ENCODE data around the gene IL15RA. TPM values are rescaled to one million over a fixed set of nuclear protein-coding genes. Genes with fewer than 3 reads are reported as not detected.
A peak's percentile ranks its signal among the peaks of the same experiment; 100 is the strongest.

Gene IL15RA
- total and polyA plus RNA-seq, 4 donors, result 6.6 to 10.7 (median 9.4) TPM

DNA sequence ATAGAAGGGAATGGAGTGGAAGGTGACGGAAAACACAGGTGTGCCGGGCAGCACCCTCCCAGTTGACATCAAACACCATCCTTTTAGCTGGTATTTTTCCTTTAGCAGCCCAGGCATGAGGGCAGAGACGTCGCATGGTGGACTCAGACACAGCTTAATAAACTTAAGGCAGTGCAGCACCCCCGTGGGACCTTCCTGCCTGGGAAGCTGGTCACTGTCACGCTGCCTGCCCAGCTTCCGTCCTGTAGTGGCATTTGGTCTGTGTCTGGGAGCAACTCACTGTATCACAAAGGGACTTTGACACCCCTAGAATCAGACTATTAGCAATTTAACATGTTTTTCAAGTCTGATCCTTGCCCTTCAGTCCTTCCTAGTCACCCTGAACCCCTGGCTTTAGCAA lies 35.8 kb downstream of the IL15RA start:
- WGBS, result 71% methylated on average over 7 of the region's 7 CpGs
- no peak for DNase-seq (ENCODE audit: low spot score)
- H3K27me3 ChIP-seq (ENCODE audit: control insufficient read depth in 4 of 4, insufficient read depth in 4 of 4, low read length in 3 of 4), result no peaks in the 10 kb centered on the region
- no peaks in the 10 kb centered on the region for H3K9me3 ChIP-seq (ENCODE audit: control insufficient read depth in 4 of 4, low read length in 3 of 4)
- peaks cover 0 to 4% (median 0%) of the 10 kb centered on the region in 4 donors for H3K4me1 ChIP-seq (ENCODE audit: control insufficient read depth in 4 of 4, insufficient read depth in 4 of 4, low read length in 3 of 4)
- H3K4me3 ChIP-seq (ENCODE audit: low read depth in 1 of 3, low read length in 3 of 3), result no peak overlapping the region
- TF ChIP-seq SP1 (IDR thresholded peaks at IDR 0.05) (no peak), TAF1 (conservative IDR thresholded peaks at IDR 0.05) (no peak), JUND (IDR thresholded peaks at IDR 0.05) (no peak), RAD21 (IDR thresholded peaks at IDR 0.05) (no peak), NR2F2 (IDR thresholded peaks at IDR 0.05) (no peak), HNF4A (conservative IDR thresholded peaks at IDR 0.05) (no peak), FOXA1 (IDR thresholded peaks at IDR 0.05) (no peak), YY1 (IDR thresholded peaks at IDR 0.05) (no peak)
- TF ChIP-seq, protein P1, sequence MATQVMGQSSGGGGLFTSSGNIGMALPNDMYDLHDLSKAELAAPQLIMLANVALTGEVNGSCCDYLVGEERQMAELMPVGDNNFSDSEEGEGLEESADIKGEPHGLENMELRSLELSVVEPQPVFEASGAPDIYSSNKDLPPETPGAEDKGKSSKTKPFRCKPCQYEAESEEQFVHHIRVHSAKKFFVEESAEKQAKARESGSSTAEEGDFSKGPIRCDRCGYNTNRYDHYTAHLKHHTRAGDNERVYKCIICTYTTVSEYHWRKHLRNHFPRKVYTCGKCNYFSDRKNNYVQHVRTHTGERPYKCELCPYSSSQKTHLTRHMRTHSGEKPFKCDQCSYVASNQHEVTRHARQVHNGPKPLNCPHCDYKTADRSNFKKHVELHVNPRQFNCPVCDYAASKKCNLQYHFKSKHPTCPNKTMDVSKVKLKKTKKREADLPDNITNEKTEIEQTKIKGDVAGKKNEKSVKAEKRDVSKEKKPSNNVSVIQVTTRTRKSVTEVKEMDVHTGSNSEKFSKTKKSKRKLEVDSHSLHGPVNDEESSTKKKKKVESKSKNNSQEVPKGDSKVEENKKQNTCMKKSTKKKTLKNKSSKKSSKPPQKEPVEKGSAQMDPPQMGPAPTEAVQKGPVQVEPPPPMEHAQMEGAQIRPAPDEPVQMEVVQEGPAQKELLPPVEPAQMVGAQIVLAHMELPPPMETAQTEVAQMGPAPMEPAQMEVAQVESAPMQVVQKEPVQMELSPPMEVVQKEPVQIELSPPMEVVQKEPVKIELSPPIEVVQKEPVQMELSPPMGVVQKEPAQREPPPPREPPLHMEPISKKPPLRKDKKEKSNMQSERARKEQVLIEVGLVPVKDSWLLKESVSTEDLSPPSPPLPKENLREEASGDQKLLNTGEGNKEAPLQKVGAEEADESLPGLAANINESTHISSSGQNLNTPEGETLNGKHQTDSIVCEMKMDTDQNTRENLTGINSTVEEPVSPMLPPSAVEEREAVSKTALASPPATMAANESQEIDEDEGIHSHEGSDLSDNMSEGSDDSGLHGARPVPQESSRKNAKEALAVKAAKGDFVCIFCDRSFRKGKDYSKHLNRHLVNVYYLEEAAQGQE (IDR thresholded peaks at IDR 0.05), result no peak
- TF ChIP-seq, protein P2, sequence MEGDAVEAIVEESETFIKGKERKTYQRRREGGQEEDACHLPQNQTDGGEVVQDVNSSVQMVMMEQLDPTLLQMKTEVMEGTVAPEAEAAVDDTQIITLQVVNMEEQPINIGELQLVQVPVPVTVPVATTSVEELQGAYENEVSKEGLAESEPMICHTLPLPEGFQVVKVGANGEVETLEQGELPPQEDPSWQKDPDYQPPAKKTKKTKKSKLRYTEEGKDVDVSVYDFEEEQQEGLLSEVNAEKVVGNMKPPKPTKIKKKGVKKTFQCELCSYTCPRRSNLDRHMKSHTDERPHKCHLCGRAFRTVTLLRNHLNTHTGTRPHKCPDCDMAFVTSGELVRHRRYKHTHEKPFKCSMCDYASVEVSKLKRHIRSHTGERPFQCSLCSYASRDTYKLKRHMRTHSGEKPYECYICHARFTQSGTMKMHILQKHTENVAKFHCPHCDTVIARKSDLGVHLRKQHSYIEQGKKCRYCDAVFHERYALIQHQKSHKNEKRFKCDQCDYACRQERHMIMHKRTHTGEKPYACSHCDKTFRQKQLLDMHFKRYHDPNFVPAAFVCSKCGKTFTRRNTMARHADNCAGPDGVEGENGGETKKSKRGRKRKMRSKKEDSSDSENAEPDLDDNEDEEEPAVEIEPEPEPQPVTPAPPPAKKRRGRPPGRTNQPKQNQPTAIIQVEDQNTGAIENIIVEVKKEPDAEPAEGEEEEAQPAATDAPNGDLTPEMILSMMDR (IDR thresholded peaks at IDR 0.05; ENCODE audit: low read depth, low read length, missing input control), result no peak
- TF ChIP-seq, protein P3, sequence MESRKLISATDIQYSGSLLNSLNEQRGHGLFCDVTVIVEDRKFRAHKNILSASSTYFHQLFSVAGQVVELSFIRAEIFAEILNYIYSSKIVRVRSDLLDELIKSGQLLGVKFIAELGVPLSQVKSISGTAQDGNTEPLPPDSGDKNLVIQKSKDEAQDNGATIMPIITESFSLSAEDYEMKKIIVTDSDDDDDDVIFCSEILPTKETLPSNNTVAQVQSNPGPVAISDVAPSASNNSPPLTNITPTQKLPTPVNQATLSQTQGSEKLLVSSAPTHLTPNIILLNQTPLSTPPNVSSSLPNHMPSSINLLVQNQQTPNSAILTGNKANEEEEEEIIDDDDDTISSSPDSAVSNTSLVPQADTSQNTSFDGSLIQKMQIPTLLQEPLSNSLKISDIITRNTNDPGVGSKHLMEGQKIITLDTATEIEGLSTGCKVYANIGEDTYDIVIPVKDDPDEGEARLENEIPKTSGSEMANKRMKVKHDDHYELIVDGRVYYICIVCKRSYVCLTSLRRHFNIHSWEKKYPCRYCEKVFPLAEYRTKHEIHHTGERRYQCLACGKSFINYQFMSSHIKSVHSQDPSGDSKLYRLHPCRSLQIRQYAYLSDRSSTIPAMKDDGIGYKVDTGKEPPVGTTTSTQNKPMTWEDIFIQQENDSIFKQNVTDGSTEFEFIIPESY (IDR thresholded peaks at IDR 0.05), result no peak
- TF ChIP-seq, protein P4, sequence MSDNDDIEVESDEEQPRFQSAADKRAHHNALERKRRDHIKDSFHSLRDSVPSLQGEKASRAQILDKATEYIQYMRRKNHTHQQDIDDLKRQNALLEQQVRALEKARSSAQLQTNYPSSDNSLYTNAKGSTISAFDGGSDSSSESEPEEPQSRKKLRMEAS (IDR thresholded peaks at IDR 0.05), result no peak
- peak overlapping the region in 1 of 2 donors; percentile 17 for H3K9ac ChIP-seq (ENCODE audit: low read depth in 1 of 2, low read length in 2 of 2)
- peaks cover 7 to 16% (median 15%) of the 10 kb centered on the region in 4 donors for H3K36me3 ChIP-seq (ENCODE audit: control insufficient read depth in 4 of 4, insufficient read depth in 3 of 4, low read depth in 1 of 4, low read length in 3 of 4)
- H3K27ac ChIP-seq (ENCODE audit: low read depth in 1 of 2, low read length in 2 of 2), result peak overlapping the region; percentile 64 to 65

DNA sequence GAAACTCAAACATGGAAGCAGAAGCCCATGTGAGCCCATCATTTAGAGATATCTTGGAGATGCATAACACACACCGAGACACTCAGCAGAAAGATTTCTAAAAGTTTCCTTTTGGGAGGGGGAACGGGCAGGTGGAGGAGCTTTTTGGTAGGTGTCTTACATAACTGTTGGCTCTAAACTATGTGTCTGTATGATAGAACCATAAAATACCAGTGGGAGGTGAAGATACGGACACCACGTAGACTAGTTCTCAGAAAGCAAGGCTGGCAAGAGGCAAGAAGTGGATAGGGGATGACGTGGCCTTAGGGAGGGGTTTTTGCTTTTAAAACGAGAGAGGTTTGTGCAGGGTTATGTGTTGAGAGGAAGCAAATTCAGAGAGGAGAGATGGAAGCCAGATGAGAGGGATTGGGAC lies 36.5 kb downstream of the IL15RA start:
- Histone ChIP-seq H3K9ac (ENCODE audit: low read depth in 1 of 2, low read length in 2 of 2) (no peak overlapping the region), H3K4me3 (ENCODE audit: low read depth in 1 of 3, low read length in 3 of 3) (no peak overlapping the region), H3K27ac (ENCODE audit: low read depth in 1 of 2, low read length in 2 of 2) (no peak overlapping the region), H3K27me3 (ENCODE audit: control insufficient read depth in 4 of 4, insufficient read depth in 4 of 4, low read length in 3 of 4) (no peaks in the 10 kb centered on the region), H3K4me1 (ENCODE audit: control insufficient read depth in 4 of 4, insufficient read depth in 4 of 4, low read length in 3 of 4) (peaks cover 0 to 4% (median 0%) of the 10 kb centered on the region in 4 donors), H3K9me3 (ENCODE audit: control insufficient read depth in 4 of 4, low read length in 3 of 4) (no peaks in the 10 kb centered on the region), H3K36me3 (ENCODE audit: control insufficient read depth in 4 of 4, insufficient read depth in 3 of 4, low read depth in 1 of 4, low read length in 3 of 4) (peaks cover 7 to 22% (median 18%) of the 10 kb centered on the region in 4 donors)
- DNase-seq (ENCODE audit: low spot score), result no peak
- 79% methylated on average over 6 of the region's 6 CpGs for WGBS
- TF ChIP-seq TAF1 (conservative IDR thresholded peaks at IDR 0.05), result no peak
- TF ChIP-seq RXRA (IDR thresholded peaks at IDR 0.05), result no peak
- TF ChIP-seq, protein P4 (IDR thresholded peaks at IDR 0.05), result no peak
- no peak for TF ChIP-seq RAD21 (IDR thresholded peaks at IDR 0.05)
- TF ChIP-seq FOXA2 (IDR thresholded peaks at IDR 0.05), result no peak
- TF ChIP-seq YY1 (IDR thresholded peaks at IDR 0.05), result no peak
- TF ChIP-seq SP1 (IDR thresholded peaks at IDR 0.05), result no peak
